Measurements from ENCODE around the gene ERVFRD-1. TPM values are rescaled to one million over a fixed set of nuclear protein-coding genes. Genes with fewer than 3 reads are reported as not detected.

Gene ERVFRD-1
- polyA plus RNA-seq, 3 donors, result 0.05 to 0.06 TPM; not detected in 1

DNA sequence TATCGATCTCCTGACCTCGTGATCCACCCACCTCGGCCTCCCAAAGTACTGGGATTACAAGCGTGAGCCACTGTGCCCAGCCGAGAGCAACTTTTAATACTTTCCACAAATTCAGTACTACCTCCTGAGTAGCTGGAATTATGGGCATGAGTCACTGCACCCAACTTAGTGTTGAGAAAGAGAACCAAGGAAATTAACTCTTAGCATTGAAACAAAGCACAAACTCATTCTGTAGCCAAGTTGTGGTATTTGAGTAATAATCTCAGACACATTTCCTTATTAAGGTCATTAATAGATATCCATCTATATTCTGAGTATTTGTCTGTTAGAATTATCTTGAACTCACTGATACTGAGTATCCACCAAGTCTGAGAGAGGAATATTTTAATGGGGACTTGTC is 53.1 kb downstream of the ERVFRD-1 start:
- no peak overlapping the region for H3K4me3 ChIP-seq (replicated peaks in 1 of 3; ENCODE audit: low read depth in 2 of 3, low read length in 3 of 3)
- no peak overlapping the region for H3K4me3 Mint-ChIP-seq
- no peak overlapping the region for H3K27ac ChIP-seq (ENCODE audit: low read depth in 1 of 2, low read length in 2 of 2)
- H3K9me3 Mint-ChIP-seq, result peaks cover 0 to 3% (median 0%) of the 10 kb centered on the region in 7 donors
- H3K4me1 ChIP-seq (ENCODE audit: control insufficient read depth in 1 of 2, insufficient read depth in 2 of 2, low read length in 2 of 2), result no peaks in the 10 kb centered on the region
- H3K36me3 Mint-ChIP-seq, result no peaks in the 10 kb centered on the region
- DNase-seq, result no peak
- H3K4me1 Mint-ChIP-seq, result no peaks in the 10 kb centered on the region
- no peaks in the 10 kb centered on the region for H3K79me2 ChIP-seq (ENCODE audit: insufficient read depth, low read length)
- peaks cover 2 to 9% (median 6%) of the 10 kb centered on the region in 3 donors for H3K27me3 Mint-ChIP-seq (ENCODE audit: low read depth in 3 of 3)
- no peak overlapping the region for H3K27ac Mint-ChIP-seq
- no peak overlapping the region for H3K4me2 ChIP-seq (replicated peaks; ENCODE audit: extremely low read depth, low read length, poor library complexity, severe bottlenecking)
- no peaks in the 10 kb centered on the region for H4K20me1 ChIP-seq (ENCODE audit: insufficient read depth, low read length)
- H3K27me3 ChIP-seq (ENCODE audit: control insufficient read depth in 2 of 2, insufficient read depth in 2 of 2, low read length in 2 of 2), result peaks cover 2 to 6% of the 10 kb centered on the region in 2 donors
- TF ChIP-seq, protein P1, sequence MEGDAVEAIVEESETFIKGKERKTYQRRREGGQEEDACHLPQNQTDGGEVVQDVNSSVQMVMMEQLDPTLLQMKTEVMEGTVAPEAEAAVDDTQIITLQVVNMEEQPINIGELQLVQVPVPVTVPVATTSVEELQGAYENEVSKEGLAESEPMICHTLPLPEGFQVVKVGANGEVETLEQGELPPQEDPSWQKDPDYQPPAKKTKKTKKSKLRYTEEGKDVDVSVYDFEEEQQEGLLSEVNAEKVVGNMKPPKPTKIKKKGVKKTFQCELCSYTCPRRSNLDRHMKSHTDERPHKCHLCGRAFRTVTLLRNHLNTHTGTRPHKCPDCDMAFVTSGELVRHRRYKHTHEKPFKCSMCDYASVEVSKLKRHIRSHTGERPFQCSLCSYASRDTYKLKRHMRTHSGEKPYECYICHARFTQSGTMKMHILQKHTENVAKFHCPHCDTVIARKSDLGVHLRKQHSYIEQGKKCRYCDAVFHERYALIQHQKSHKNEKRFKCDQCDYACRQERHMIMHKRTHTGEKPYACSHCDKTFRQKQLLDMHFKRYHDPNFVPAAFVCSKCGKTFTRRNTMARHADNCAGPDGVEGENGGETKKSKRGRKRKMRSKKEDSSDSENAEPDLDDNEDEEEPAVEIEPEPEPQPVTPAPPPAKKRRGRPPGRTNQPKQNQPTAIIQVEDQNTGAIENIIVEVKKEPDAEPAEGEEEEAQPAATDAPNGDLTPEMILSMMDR (IDR thresholded peaks at IDR 0.05), result no peak
- no CpG with 5 or more reads among the region's 5 CpGs for WGBS (ENCODE audit: insufficient coverage)
- no peak overlapping the region for H2AFZ ChIP-seq (ENCODE audit: insufficient read depth, low read depth, low read length, poor library complexity, severe bottlenecking)
- H3K9ac ChIP-seq (ENCODE audit: insufficient read depth, low read length, poor library complexity, severe bottlenecking), result no peak overlapping the region
- no peaks in the 10 kb centered on the region for H3K9me3 ChIP-seq (replicated peaks in 1 of 2; ENCODE audit: control insufficient read depth in 1 of 2, insufficient read depth in 1 of 2, low read length in 2 of 2)
- H3K36me3 ChIP-seq (replicated peaks in 1 of 2; ENCODE audit: control insufficient read depth in 1 of 2, insufficient read depth in 2 of 2, low read length in 2 of 2), result no peaks in the 10 kb centered on the region
- intact Hi-C loops (cut with micrococcal nuclease), result no loop called here

DNA sequence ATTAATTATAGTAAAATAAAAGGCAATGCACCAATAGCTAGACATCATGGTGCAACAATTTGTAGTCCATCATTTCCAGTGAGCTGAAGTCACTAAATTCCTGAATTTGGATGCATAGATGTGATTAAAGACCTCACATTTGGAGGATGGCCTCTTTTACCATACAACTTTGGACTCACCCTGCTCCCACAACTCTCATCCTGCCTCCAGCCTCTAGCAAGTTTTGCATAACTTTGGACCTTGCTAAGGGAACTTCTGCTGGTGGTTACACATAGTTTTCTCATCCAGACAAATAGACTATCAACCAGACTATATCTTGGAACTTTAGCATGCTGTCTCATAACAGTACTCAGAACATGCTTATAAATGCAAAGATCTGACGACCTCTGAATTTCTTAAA is 54.7 kb downstream of the ERVFRD-1 start:
- no peak overlapping the region for H3K27ac ChIP-seq (ENCODE audit: low read depth in 1 of 2, low read length in 2 of 2)
- H3K4me1 ChIP-seq (ENCODE audit: control insufficient read depth in 1 of 2, insufficient read depth in 2 of 2, low read length in 2 of 2), result no peaks in the 10 kb centered on the region
- H3K27me3 ChIP-seq (ENCODE audit: control insufficient read depth in 2 of 2, insufficient read depth in 2 of 2, low read length in 2 of 2), result peaks cover 2 to 4% of the 10 kb centered on the region in 2 donors
- intact Hi-C loops (cut with micrococcal nuclease), result no loop called here
- H2AFZ ChIP-seq (ENCODE audit: insufficient read depth, low read depth, low read length, poor library complexity, severe bottlenecking), result no peak overlapping the region
- no peak overlapping the region for H3K4me2 ChIP-seq (replicated peaks; ENCODE audit: extremely low read depth, low read length, poor library complexity, severe bottlenecking)
- Mint-ChIP-seq H3K4me3 (no peak overlapping the region), H3K27ac (no peak overlapping the region), H3K36me3 (no peaks in the 10 kb centered on the region), H3K4me1 (no peaks in the 10 kb centered on the region), H3K9me3 (peaks cover 0 to 3% (median 0%) of the 10 kb centered on the region in 7 donors), H3K27me3 (ENCODE audit: low read depth in 3 of 3) (peaks cover 2 to 10% (median 6%) of the 10 kb centered on the region in 3 donors)
- TF ChIP-seq, protein P1 (IDR thresholded peaks at IDR 0.05), result no peak
- H4K20me1 ChIP-seq (ENCODE audit: insufficient read depth, low read length), result no peaks in the 10 kb centered on the region
- no peaks in the 10 kb centered on the region for H3K79me2 ChIP-seq (ENCODE audit: insufficient read depth, low read length)
- WGBS (ENCODE audit: insufficient coverage), result no CpG with 5 or more reads among the region's 1 CpG
- H3K36me3 ChIP-seq (replicated peaks in 1 of 2; ENCODE audit: control insufficient read depth in 1 of 2, insufficient read depth in 2 of 2, low read length in 2 of 2), result no peaks in the 10 kb centered on the region
- no peaks in the 10 kb centered on the region for H3K9me3 ChIP-seq (replicated peaks in 1 of 2; ENCODE audit: control insufficient read depth in 1 of 2, insufficient read depth in 1 of 2, low read length in 2 of 2)
- H3K9ac ChIP-seq (ENCODE audit: insufficient read depth, low read length, poor library complexity, severe bottlenecking), result no peak overlapping the region
- no peak overlapping the region for H3K4me3 ChIP-seq (replicated peaks in 1 of 3; ENCODE audit: low read depth in 2 of 3, low read length in 3 of 3)
- no peak for DNase-seq

Measured in CD14-positive monocyte (primary cell).